ENCODE measurements around the gene ZBTB20. TPM values are rescaled to one million over a fixed set of nuclear protein-coding genes. Genes with fewer than 3 reads are reported as not detected.
A peak's percentile ranks its signal among the peaks of the same experiment; 100 is the strongest.

ZBTB20 gene
- total RNA-seq, 1 experiment from 2014 or later: 12.8 TPM

DNA sequence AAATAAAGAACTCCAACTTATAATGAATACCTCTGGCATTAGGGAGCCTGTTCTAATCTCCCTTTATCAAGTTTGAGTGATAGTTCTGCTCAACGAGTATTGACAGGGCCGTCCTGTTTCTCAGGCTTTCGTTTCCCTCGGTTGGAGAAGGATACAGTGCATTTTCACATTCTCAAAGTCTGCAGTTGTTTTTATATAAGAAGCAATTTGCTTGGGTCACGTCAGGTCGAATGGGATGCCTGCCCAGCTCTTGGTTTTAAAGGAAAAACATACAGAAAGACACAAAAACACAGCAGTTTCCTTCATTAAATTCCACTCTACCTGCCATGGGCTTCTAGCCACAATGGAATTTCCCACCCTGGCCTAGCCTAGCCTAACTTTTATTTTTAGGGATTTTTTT lies 487.0 kb downstream of the ZBTB20 start:
- H3K27ac Mint-ChIP-seq (ENCODE audit: unreplicated experiment): no peak overlapping the region
- intact Hi-C loops (cut with micrococcal nuclease; ENCODE audit: unreplicated experiment): no loop called here
- no peak overlapping the region for H3K4me3 Mint-ChIP-seq (ENCODE audit: unreplicated experiment)
- Histone ChIP-seq H3K9me3 (no peaks in the 10 kb centered on the region), H3K4me1 (peaks cover 12% of the 10 kb centered on the region; the same call in 1 of the 2 replicates), H3K27me3 (replicated peaks; ENCODE audit: control insufficient read depth, insufficient read depth, low read length) (no peaks in the 10 kb centered on the region), H3K4me3 (ENCODE audit: low read depth, low read length) (no peak overlapping the region), H3K36me3 (ENCODE audit: control insufficient read depth, insufficient read depth, low read length) (no peaks in the 10 kb centered on the region)
- H3K27me3 Mint-ChIP-seq (ENCODE audit: insufficient read depth, unreplicated experiment): no peaks in the 10 kb centered on the region
- no TSS peak for BruUV-seq (replicated peaks)
- H3K36me3 Mint-ChIP-seq (ENCODE audit: insufficient read depth, unreplicated experiment): no peaks in the 10 kb centered on the region
- no peaks in the 10 kb centered on the region for H3K9me3 Mint-ChIP-seq (ENCODE audit: unreplicated experiment)
- ChIA-PET POLR2A (no interaction called here), CTCF (no interaction called here)
- no peak for DNase-seq
- TF ChIP-seq, protein P1, sequence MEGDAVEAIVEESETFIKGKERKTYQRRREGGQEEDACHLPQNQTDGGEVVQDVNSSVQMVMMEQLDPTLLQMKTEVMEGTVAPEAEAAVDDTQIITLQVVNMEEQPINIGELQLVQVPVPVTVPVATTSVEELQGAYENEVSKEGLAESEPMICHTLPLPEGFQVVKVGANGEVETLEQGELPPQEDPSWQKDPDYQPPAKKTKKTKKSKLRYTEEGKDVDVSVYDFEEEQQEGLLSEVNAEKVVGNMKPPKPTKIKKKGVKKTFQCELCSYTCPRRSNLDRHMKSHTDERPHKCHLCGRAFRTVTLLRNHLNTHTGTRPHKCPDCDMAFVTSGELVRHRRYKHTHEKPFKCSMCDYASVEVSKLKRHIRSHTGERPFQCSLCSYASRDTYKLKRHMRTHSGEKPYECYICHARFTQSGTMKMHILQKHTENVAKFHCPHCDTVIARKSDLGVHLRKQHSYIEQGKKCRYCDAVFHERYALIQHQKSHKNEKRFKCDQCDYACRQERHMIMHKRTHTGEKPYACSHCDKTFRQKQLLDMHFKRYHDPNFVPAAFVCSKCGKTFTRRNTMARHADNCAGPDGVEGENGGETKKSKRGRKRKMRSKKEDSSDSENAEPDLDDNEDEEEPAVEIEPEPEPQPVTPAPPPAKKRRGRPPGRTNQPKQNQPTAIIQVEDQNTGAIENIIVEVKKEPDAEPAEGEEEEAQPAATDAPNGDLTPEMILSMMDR (IDR thresholded peaks at IDR 0.05; ENCODE audit: insufficient read depth in 1 of 2, low read depth in 1 of 2, low read length in 1 of 2, severe bottlenecking in 1 of 2, unreplicated experiment in 1 of 2): no peak
- H3K4me1 Mint-ChIP-seq (ENCODE audit: low read depth, unreplicated experiment): peaks cover 6% of the 10 kb centered on the region

DNA sequence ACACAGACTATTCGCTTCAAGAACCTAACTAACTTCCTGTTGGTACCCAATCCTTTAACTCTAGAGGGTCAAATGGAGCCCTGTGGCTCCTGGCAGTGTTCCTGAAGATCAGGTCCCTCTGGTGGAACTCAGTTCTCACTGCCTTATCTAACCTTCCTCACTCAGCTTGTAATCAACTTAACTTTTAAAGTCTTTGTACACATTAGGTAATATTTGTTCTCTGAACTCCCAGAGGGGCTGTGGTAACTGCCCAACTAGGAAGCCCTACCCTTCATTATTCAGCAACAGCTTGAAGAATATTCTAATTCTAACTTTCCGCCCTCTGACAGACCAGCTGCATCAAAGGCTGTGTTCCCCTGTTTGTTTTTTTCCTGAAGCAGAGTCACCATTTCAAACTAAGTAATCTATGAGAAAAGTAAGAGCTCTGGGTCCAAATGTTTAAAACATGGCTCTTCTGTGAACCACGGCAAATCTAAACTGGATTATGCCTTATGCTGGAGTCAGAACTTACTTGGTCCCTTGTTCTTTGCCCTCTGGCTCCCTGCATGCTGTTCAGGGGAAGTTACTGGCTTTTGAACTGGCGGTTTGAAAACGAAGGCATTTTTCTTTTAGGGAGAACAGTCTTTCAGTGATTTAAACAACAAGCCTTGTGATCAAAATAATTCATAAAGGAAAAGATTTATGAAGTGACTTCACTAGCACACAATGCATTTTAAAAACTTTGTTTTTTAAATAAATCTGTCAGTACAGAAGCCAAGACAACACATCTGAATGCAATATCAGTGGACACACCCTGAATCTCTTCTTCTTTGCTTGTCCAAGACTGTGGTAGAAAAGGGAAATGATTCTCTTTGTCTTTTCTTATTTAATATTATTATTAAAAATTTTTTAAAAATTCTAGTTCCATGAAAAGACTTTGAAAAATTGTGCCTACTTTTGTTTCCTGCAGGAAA lies 487.7 kb downstream of the ZBTB20 start:
- Mint-ChIP-seq H3K4me1 (ENCODE audit: low read depth, unreplicated experiment) (peaks cover 6% of the 10 kb centered on the region), H3K4me3 (ENCODE audit: unreplicated experiment) (no peak overlapping the region), H3K27me3 (ENCODE audit: insufficient read depth, unreplicated experiment) (no peaks in the 10 kb centered on the region), H3K9me3 (ENCODE audit: unreplicated experiment) (no peaks in the 10 kb centered on the region), H3K27ac (ENCODE audit: unreplicated experiment) (no peak overlapping the region), H3K36me3 (ENCODE audit: insufficient read depth, unreplicated experiment) (no peaks in the 10 kb centered on the region)
- no peaks in the 10 kb centered on the region for H3K9me3 ChIP-seq
- CTCF ChIA-PET: no interaction called here
- H3K27me3 ChIP-seq (replicated peaks; ENCODE audit: control insufficient read depth, insufficient read depth, low read length): no peaks in the 10 kb centered on the region
- peak in 1 of 2 experiments; percentile 12 for DNase-seq
- no TSS peak for BruUV-seq (replicated peaks)
- POLR2A ChIA-PET: no interaction called here
- TF ChIP-seq, protein P1 (IDR thresholded peaks at IDR 0.05; ENCODE audit: insufficient read depth in 1 of 2, low read depth in 1 of 2, low read length in 1 of 2, severe bottlenecking in 1 of 2, unreplicated experiment in 1 of 2): no peak
- H3K36me3 ChIP-seq (ENCODE audit: control insufficient read depth, insufficient read depth, low read length): no peaks in the 10 kb centered on the region
- H3K4me1 ChIP-seq: peaks cover 12% of the 10 kb centered on the region; the same call in 1 of the 2 replicates
- intact Hi-C loops (cut with micrococcal nuclease; ENCODE audit: unreplicated experiment): loop anchor here (5.0 kb wide), 1 partner anchor 297 kb away; no protein-coding TSS in a partner anchor
- no peak overlapping the region for H3K4me3 ChIP-seq (ENCODE audit: low read depth, low read length)

- Histone ChIP-seq H3K9me3 (no peaks in the 10 kb centered on the region), H3K4me3 (ENCODE audit: low read depth, low read length) (no peak overlapping the region), H3K36me3 (ENCODE audit: control insufficient read depth, insufficient read depth, low read length) (no peaks in the 10 kb centered on the region), H3K4me1 (peaks cover 10% of the 10 kb centered on the region), H3K27me3 (replicated peaks; ENCODE audit: control insufficient read depth, insufficient read depth, low read length) (no peaks in the 10 kb centered on the region)
- POLR2A ChIA-PET: no interaction called here
- Mint-ChIP-seq H3K36me3 (ENCODE audit: insufficient read depth, unreplicated experiment) (no peaks in the 10 kb centered on the region), H3K4me1 (ENCODE audit: low read depth, unreplicated experiment) (no peaks in the 10 kb centered on the region), H3K9me3 (ENCODE audit: unreplicated experiment) (no peaks in the 10 kb centered on the region), H3K27me3 (ENCODE audit: insufficient read depth, unreplicated experiment) (no peaks in the 10 kb centered on the region), H3K27ac (ENCODE audit: unreplicated experiment) (no peak overlapping the region), H3K4me3 (ENCODE audit: unreplicated experiment) (no peak overlapping the region)
- no peak for DNase-seq
- intact Hi-C loops (cut with micrococcal nuclease; ENCODE audit: unreplicated experiment): no loop called here
- TF ChIP-seq, protein P1 (IDR thresholded peaks at IDR 0.05; ENCODE audit: insufficient read depth in 1 of 2, low read depth in 1 of 2, low read length in 1 of 2, severe bottlenecking in 1 of 2, unreplicated experiment in 1 of 2): no peak
- no TSS peak for BruUV-seq (replicated peaks)
- CTCF ChIA-PET: no interaction called here
Observed at GRCh38 chr3:114651555-114651954, 495.5 kb downstream of the ZBTB20 start.

Data from Caco-2 (cell line).